Peyer's patch (tissue), 4 donors: ENCODE data around the gene GLP2R.

Experiments
- POLR2A ChIP-seq, 2 donors: fragments of 450-650 bp; IDR thresholded peaks; one replicate each; pipeline ENCODE4 v1.5.1; 2017; ENCODE audit warnings: antibody characterized with exemption in 2 of 2, mild to moderate bottlenecking in 2 of 2, moderate library complexity in 2 of 2
- TF ChIP-seq, protein P1 (sequence below), 6 experiments: fragments of 450-650 bp in 4 of 6; fragments of 200-600 bp in 2 of 6; sonication (generic) in 1 of 6; IDR thresholded peaks; one replicate each; pipeline ENCODE4 v1.5.1; 2017 to 2019; ENCODE audit warnings: antibody characterized with exemption in 6 of 6, mild to moderate bottlenecking in 3 of 6, moderate library complexity in 1 of 6

DNA sequence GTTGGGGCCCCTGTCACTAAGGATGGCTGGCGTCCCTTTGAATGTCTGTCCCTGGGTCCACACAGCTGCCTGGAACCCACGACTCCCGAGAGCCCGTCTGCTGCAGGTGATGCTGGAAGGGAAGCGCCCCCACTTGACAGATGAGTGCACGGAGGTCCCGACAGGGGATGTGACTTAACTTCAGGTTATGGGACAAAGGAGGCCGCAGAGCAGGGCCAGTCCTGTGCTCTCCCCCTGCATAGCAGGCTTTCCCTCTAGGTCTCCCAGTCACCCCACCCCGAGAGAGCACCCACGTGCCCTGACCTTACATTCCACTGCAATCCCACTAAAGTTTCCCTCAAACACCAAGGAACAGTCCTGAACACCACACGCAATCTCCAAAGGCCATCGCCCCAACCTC, 85.4 kb downstream of the GLP2R start:
- TF ChIP-seq, protein P1, sequence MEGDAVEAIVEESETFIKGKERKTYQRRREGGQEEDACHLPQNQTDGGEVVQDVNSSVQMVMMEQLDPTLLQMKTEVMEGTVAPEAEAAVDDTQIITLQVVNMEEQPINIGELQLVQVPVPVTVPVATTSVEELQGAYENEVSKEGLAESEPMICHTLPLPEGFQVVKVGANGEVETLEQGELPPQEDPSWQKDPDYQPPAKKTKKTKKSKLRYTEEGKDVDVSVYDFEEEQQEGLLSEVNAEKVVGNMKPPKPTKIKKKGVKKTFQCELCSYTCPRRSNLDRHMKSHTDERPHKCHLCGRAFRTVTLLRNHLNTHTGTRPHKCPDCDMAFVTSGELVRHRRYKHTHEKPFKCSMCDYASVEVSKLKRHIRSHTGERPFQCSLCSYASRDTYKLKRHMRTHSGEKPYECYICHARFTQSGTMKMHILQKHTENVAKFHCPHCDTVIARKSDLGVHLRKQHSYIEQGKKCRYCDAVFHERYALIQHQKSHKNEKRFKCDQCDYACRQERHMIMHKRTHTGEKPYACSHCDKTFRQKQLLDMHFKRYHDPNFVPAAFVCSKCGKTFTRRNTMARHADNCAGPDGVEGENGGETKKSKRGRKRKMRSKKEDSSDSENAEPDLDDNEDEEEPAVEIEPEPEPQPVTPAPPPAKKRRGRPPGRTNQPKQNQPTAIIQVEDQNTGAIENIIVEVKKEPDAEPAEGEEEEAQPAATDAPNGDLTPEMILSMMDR (IDR thresholded peaks at IDR 0.05), result no peak
- no peak for TF ChIP-seq POLR2A (IDR thresholded peaks at IDR 0.05)
